SJCRH30 (cell line): ENCODE measurements around the gene RABGAP1L. TPM values are rescaled to one million over a fixed set of nuclear protein-coding genes. Genes with fewer than 3 reads are reported as not detected.

ENCODE experiments used
- DNase-seq, 2 experiments: peaks; one replicate each; pipeline ENCODE4 v3.0.0-alpha.2; 2015 to 2020
- H3K27ac ChIP-seq: fragments of 250-450 bp; sonication (Bioruptor Pico); 2 replicates; pipeline ENCODE4 v1.5.1; 2020; ENCODE audit warnings: mild to moderate bottlenecking, moderate library complexity
- H3K27me3 ChIP-seq: fragments of 250-450 bp; sonication (Bioruptor Pico); 2 replicates; pipeline ENCODE4 v1.5.1; 2020; ENCODE audit warnings: mild to moderate bottlenecking, moderate library complexity
- H3K36me3 ChIP-seq: fragments of 250-450 bp; sonication (Bioruptor Pico); 2 replicates; pipeline ENCODE4 v1.5.1; 2020; ENCODE audit warnings: mild to moderate bottlenecking, moderate library complexity
- H3K4me1 ChIP-seq: fragments of 250-450 bp; sonication (Bioruptor Pico); 2 replicates; pipeline ENCODE4 v1.5.1; 2020; ENCODE audit warnings: mild to moderate bottlenecking, moderate library complexity
- H3K4me3 ChIP-seq: fragments of 250-450 bp; sonication (Bioruptor Pico); 2 replicates; pipeline ENCODE4 v1.5.1; 2020; ENCODE audit warnings: mild to moderate bottlenecking, moderate library complexity
- H3K9me3 ChIP-seq: fragments of 250-450 bp; sonication (Bioruptor Pico); replicated peaks from 2 replicates; pipeline ENCODE4 v1.5.1; 2020; ENCODE audit warnings: mild to moderate bottlenecking, moderate library complexity
- total RNA-seq: library from RNA; depleted of rRNA; stranded (reverse); fragments of >200 nt; shearing (Covaris generic); gene quantifications from 2 replicates; pipeline ENCODE4 v1.2.3, GENCODE V29; 2014

Gene RABGAP1L
- total RNA-seq, 1 experiment from 2014 or later: 22.6 TPM

DNA sequence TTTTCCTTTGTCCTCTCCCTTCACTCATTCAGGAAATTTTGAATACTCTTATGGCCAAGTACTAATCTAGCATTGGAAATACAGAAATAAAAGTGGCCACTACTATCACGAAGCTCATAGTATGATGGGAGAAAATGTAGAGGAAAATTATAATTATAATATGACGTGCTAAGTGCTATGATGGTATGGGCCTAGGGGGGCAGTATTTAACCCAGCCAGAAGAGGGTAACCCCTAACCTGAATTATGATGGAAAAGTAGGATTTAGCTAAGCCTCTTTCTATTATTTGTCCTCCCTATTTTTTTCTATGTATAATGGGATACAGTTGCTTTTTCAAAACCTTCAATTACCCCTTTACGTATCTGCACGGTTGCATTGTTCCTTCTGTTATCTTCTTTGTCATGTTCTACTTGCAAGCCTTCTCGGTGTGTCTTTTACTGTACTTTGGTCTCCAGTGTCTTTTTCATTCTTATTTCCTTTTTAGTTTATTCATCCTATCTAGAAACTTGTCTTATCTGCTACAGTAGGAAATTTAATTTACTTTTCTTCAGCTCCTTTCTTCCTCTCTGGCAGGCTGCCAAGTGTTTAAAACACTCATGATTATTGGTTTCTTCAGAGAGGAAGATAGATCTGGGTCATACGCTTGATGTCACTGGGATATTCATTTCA is 199.6 kb downstream of the RABGAP1L start:
- Histone ChIP-seq H3K27ac (no peak overlapping the region), H3K27me3 (no peaks in the 10 kb centered on the region), H3K4me1 (no peaks in the 10 kb centered on the region), H3K9me3 (no peaks in the 10 kb centered on the region), H3K36me3 (no peaks in the 10 kb centered on the region), H3K4me3 (no peak overlapping the region)
- DNase-seq: peak in 1 of 2 experiments; percentile 4

DNA sequence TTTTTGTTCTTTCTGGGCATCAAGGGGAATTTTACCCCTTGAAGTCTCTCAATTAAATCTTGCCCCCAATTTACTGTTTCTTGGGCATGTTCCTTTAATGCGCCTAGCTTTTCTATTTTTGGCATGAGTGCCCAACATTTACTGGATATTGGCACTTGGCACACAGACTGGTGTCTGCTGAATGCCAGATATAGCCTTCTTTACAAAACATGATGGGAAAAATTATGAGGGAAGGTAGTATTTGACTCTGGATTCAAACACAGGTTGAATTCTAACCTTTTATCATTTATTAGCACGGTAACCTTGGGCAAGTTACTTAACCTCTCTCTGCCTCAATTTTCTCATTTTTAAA is 200.1 kb downstream of the RABGAP1L start:
- DNase-seq: no peak
- Histone ChIP-seq H3K27me3 (no peaks in the 10 kb centered on the region), H3K27ac (no peak overlapping the region), H3K4me1 (no peaks in the 10 kb centered on the region), H3K36me3 (no peaks in the 10 kb centered on the region), H3K9me3 (no peaks in the 10 kb centered on the region), H3K4me3 (no peak overlapping the region)

DNA sequence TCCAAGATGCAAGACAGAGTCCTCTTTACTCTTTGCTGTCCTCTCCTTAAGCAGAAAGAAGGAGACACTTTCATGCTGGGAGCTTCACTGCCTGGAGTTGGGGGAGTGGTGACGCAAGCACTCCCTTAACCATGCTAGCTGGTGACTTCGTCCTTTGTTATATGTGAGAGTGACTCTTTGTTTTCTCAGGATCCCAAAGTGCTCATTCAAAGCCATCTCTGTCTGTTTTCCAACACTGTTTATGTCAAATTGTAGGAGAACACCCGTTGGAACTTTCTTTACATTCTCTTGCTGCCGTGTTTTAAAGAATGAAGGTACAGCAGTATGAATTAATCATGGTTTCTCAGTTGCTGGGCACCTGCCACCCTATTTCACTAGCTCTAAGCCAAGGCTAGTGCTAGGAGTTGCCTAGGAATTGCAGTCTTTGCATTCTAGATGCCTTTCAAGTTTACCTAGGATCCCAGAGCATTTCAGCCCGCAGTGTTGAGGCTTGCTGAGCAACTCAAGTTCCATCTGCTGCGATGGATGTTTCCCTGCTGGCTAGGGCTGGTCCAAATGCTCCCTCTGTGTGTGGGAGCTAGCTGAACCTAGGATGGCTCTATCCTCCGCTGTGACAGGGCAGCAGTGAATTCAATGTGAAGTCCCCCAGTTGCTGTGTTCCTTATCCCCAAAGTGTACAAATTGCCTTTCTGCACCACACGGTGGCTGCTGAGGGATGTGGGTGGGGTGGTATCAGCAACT is 205.8 kb downstream of the RABGAP1L start:
- H3K36me3 ChIP-seq: no peaks in the 10 kb centered on the region
- no peak overlapping the region for H3K4me3 ChIP-seq
- H3K9me3 ChIP-seq: no peaks in the 10 kb centered on the region
- no peak for DNase-seq
- H3K27me3 ChIP-seq: no peaks in the 10 kb centered on the region
- no peaks in the 10 kb centered on the region for H3K4me1 ChIP-seq
- no peak overlapping the region for H3K27ac ChIP-seq

DNA sequence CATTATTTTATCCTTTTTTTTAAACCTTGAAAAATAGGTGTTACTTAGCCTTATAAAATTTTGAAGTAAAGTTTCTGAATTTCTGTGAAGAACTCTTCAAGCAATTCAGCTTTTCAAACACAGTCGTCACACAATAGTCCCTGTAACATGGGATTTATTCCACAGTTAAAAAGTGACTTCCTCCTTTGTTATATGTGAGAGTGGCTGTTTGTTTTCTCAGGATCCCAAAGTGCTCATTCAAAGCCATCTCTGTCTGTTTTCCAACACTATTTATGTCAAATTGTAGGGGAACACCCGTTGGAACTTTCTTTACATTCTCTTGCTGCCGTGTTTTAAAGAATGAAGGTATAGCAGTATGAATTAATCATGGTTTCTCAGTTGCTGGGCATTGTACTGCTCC is 207.6 kb downstream of the RABGAP1L start:
- no peak overlapping the region for H3K4me3 ChIP-seq
- no peaks in the 10 kb centered on the region for H3K27me3 ChIP-seq
- no peaks in the 10 kb centered on the region for H3K9me3 ChIP-seq
- no peaks in the 10 kb centered on the region for H3K4me1 ChIP-seq
- H3K27ac ChIP-seq: no peak overlapping the region
- no peaks in the 10 kb centered on the region for H3K36me3 ChIP-seq
- no peak for DNase-seq

DNA sequence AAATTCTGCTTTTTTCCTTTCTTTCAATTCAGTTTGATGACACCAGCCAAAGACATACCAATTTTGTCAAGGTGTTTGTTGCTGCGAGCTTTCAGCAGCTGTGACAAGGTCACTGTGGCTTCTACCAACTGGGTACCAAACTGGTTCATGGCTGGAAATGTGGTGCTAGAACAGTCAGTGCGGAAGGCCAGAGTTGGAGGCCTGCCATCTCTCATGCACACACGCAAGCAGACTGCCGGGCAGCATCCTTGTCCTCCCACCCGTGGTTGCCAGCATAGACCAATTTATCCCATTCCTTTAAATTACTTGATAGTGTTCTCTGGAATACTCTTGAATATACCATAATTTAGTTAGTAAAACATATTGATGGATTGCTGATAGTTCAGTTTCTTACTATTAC is 208.6 kb downstream of the RABGAP1L start:
- DNase-seq: no peak
- no peak overlapping the region for H3K4me3 ChIP-seq
- H3K36me3 ChIP-seq: no peaks in the 10 kb centered on the region
- no peak overlapping the region for H3K27ac ChIP-seq
- H3K4me1 ChIP-seq: no peaks in the 10 kb centered on the region
- H3K27me3 ChIP-seq: no peaks in the 10 kb centered on the region
- no peaks in the 10 kb centered on the region for H3K9me3 ChIP-seq

DNA sequence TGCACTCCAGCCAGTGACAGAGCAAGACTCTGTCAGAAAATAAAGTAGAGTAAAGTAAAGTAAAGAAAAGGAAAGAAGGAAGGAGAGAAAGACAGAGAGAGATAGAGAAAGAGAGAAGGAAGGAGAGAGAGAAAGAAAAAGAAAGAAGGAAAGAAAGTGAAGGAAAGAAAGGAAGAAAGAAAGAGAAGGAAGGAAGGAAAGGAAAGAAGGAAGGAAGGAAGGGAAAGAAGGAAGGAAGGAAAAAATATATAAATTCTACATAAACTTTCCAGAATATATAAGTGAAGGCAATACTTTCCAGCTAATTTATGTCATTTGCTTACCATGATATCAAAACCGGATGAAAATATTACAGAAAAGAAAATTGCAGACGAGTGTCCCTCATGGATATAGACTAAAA is 216.7 kb downstream of the RABGAP1L start:
- Histone ChIP-seq H3K36me3 (no peaks in the 10 kb centered on the region), H3K4me1 (no peaks in the 10 kb centered on the region), H3K27me3 (no peaks in the 10 kb centered on the region), H3K27ac (no peak overlapping the region), H3K9me3 (no peaks in the 10 kb centered on the region), H3K4me3 (no peak overlapping the region)
- DNase-seq: no peak

DNA sequence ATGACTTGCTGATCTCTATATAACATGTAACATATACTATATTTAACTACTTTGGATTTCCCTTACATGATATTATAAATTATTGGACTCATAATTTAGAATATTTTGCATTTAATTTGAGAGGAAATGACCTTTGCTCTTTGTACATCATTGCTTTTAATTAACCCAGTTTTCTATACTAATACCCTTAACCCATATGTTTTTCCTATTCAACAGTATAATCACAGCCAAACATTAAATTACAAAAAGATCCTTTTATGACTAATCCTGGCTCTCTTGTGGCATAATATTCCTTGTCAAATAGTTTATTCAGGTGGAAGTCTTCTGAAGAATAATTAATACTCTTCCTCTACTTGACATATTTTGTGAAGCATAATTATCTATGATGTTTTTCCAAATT is 232.4 kb downstream of the RABGAP1L start:
- no peaks in the 10 kb centered on the region for H3K27me3 ChIP-seq
- H3K27ac ChIP-seq: no peak overlapping the region
- H3K36me3 ChIP-seq: no peaks in the 10 kb centered on the region
- DNase-seq: no peak
- H3K9me3 ChIP-seq: 0 out of 2 replicates have a peak, but pooled peaks cover 2% of the 10 kb centered on the region
- no peak overlapping the region for H3K4me3 ChIP-seq
- no peaks in the 10 kb centered on the region for H3K4me1 ChIP-seq

DNA sequence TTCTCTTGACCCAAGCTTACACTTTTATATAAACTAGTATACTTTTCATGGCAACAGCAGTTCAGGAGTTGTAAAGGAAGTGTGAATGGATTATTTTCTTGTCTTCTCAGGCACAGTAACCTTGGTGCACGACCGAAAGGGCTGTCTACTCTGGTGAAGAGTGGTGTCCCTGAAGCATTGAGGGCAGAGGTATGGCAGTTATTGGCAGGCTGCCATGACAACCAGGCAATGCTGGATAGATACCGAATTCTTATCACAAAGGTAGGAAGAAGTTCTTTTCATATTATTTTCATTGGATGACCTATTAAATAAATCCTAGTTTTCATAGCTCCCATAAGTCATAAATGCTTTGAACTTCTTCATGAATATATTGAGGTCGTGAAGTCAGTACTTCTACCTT is 234.6 kb downstream of the RABGAP1L start:
- peaks cover 15% of the 10 kb centered on the region for H3K4me1 ChIP-seq
- no peaks in the 10 kb centered on the region for H3K27me3 ChIP-seq
- no peak overlapping the region for H3K4me3 ChIP-seq
- H3K9me3 ChIP-seq: peaks cover 7% of the 10 kb centered on the region; the same call in 1 of the 2 replicates
- DNase-seq: no peak
- H3K27ac ChIP-seq: no peak overlapping the region
- H3K36me3 ChIP-seq: no peaks in the 10 kb centered on the region

DNA sequence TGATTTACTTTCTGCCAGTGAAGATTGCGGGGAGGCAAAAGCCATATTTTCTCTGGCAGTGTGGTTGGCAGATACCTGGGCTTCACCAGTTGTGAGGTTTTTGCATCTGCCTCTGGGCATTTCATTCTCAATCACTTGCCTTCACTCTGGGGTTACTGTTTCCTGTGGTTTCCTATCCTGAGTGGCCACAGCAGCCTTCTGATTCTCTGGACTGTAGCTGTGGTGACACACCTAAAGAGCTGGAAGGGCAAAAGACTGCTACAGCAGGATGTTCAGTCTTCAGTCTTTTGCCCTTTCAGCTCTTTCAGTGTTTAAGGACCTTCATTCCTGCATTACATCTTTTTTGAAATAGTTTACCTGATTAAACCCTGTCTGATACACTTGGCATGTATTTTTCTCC is 237.9 kb downstream of the RABGAP1L start:
- Histone ChIP-seq H3K4me1 (peaks cover 23% of the 10 kb centered on the region), H3K27ac (no peak overlapping the region), H3K36me3 (no peaks in the 10 kb centered on the region), H3K9me3 (peaks cover 9% of the 10 kb centered on the region; the same call in 1 of the 2 replicates), H3K27me3 (no peaks in the 10 kb centered on the region), H3K4me3 (no peak overlapping the region)
- peak in 1 of 2 experiments; percentile 31 for DNase-seq

DNA sequence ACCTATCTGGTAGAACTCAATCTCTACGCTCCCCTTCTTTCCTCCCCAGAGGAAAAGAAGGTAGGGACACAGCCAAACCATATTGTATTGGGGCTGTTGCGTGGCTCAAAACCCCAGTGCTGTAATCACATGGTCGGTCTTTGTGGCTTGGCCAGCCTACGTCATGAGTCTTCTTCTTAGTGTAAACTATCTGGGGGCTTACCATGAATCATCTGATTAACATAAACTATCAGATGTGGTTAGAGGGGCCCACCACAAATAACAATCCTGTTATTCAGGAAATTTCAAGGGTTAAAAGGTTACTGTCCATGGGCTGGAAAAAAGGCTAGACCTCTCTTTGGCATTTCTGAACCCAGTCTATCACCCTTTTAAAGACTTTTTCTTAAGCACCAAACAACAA is 238.9 kb downstream of the RABGAP1L start:
- no peak overlapping the region for H3K27ac ChIP-seq
- H3K36me3 ChIP-seq: no peaks in the 10 kb centered on the region
- H3K27me3 ChIP-seq: no peaks in the 10 kb centered on the region
- peak; percentile 61 to 75 for DNase-seq
- no peak overlapping the region for H3K4me3 ChIP-seq
- H3K9me3 ChIP-seq: peaks cover 9% of the 10 kb centered on the region; the same call in 1 of the 2 replicates
- peaks cover 23% of the 10 kb centered on the region for H3K4me1 ChIP-seq

DNA sequence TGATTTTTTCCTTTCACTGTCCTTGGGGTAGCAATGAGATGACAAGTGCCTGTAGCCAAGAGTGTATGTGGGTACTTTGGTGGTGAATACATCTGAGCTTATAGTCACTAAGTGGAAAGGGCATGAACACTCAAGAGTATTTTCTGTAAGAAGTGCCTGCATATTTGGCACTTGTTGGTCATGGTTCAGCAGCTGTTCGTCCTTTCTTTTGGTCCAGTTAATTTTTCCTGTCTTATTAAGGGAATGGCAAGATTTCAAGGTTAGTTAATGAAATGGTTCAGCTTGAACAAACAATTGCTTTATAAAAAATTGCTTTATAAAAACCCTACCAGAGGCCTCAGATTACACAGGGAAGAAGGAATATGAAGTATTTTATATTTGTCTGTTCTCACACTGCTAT is 239.9 kb downstream of the RABGAP1L start:
- H3K4me1 ChIP-seq: peaks cover 23% of the 10 kb centered on the region
- H3K27me3 ChIP-seq: no peaks in the 10 kb centered on the region
- H3K4me3 ChIP-seq: no peak overlapping the region
- H3K9me3 ChIP-seq: peaks cover 9% of the 10 kb centered on the region; the same call in 1 of the 2 replicates
- DNase-seq: peak in 1 of 2 experiments; percentile 19
- no peak overlapping the region for H3K27ac ChIP-seq
- H3K36me3 ChIP-seq: no peaks in the 10 kb centered on the region

DNA sequence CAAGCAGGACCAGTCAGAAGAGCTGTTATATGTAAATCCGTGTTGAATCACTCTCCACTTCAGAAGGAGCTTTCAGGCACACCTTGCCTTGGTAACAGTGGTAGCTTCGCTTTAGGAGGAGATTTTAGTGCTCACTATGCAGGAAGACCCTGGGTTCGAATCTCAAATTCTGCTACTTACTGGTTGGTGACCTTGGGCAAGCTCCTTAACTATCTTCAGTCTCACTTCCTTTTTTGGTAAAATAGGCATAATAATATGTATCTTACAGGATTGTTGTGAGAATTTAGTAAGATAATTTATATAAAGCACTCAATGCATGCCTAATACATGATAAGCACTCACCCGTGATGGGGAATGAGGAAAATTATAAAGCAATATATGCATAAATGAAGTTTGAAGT is 241.8 kb downstream of the RABGAP1L start:
- H3K4me3 ChIP-seq: no peak overlapping the region
- H3K9me3 ChIP-seq: peaks cover 7% of the 10 kb centered on the region; the same call in 1 of the 2 replicates
- H3K36me3 ChIP-seq: no peaks in the 10 kb centered on the region
- no peak for DNase-seq
- no peak overlapping the region for H3K27ac ChIP-seq
- H3K4me1 ChIP-seq: peaks cover 23% of the 10 kb centered on the region
- H3K27me3 ChIP-seq: no peaks in the 10 kb centered on the region

DNA sequence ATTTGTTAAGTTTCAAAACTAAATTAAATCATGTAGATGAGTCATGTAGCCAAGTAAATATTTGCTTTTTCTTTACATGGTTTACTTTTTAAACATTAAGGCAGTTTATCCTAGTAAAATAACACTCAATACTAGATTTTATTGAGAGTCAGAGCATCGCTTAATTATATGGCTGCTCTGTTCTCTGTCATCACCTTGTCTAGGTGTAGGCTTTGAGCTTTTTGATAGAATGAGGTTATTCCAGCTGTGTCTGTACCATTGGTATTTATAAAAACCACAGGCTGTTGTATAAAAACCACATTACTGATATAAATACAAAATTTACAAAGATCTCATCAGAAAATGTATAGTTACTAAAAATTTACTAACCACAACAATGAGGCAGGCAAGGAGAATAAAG is 245.9 kb downstream of the RABGAP1L start:
- no peak overlapping the region for H3K4me3 ChIP-seq
- H3K4me1 ChIP-seq: no peaks in the 10 kb centered on the region
- no peak overlapping the region for H3K27ac ChIP-seq
- H3K36me3 ChIP-seq: no peaks in the 10 kb centered on the region
- no peak for DNase-seq
- no peaks in the 10 kb centered on the region for H3K9me3 ChIP-seq
- no peaks in the 10 kb centered on the region for H3K27me3 ChIP-seq

DNA sequence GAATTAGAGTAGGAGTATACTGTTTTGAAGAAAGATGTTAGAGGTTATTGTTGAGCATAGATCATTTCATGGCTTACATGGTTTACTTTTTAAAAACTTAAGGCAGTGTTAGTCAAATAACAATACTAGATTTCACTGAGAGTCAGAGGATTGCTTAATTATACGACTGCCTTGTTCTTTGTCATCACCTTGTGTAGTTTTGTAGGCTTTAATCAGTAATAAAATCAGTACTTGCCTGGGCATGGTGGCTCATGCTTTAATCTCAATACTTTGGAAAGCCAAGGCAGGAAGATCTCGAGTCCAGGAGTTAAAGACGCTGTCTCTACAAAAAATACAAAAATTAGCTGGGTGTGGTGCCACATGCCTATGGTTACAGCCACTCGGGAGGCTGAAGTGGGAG is 247.1 kb downstream of the RABGAP1L start:
- H3K9me3 ChIP-seq: no peaks in the 10 kb centered on the region
- DNase-seq: no peak
- no peak overlapping the region for H3K27ac ChIP-seq
- H3K27me3 ChIP-seq: no peaks in the 10 kb centered on the region
- no peaks in the 10 kb centered on the region for H3K36me3 ChIP-seq
- H3K4me1 ChIP-seq: no peaks in the 10 kb centered on the region
- no peak overlapping the region for H3K4me3 ChIP-seq

DNA sequence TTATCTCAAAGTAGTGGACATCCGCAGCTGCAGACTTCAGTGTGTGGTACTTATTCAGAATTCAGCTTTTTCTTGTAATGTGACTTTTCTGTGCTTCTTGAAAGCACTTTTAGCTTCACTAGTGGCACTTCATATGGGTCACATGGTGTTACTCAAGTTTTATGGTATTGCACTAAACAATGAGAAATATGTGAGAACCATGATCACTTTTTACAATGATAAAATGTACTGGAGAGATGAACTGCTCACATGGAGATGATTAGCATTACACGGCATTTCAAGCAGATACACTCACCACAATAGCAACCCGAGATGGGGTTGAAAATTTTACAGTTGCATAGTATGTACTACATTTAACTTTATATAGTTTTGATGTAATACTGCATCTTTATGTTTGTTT is 248.3 kb downstream of the RABGAP1L start:
- H3K36me3 ChIP-seq: no peaks in the 10 kb centered on the region
- no peak for DNase-seq
- H3K4me3 ChIP-seq: no peak overlapping the region
- H3K9me3 ChIP-seq: no peaks in the 10 kb centered on the region
- H3K4me1 ChIP-seq: no peaks in the 10 kb centered on the region
- H3K27me3 ChIP-seq: no peaks in the 10 kb centered on the region
- no peak overlapping the region for H3K27ac ChIP-seq

DNA sequence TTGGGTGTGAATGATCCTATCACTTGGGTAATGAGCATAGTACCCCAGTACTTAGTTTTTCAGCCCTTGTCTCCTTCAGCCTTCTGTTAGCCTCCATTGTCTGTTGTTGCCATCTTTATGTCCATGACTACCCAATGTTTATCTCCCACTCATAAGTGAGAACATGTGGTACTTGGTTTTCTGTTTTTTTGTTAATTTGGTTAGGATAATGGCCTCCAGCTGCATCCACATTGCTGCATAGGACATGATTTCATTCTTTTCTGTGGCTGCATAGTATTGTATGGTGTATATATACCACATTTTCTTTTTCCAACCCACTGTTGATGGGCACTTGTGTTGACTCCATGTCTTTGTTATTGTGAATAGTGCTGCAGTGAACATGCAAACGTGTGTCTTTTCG is 248.8 kb downstream of the RABGAP1L start:
- H3K9me3 ChIP-seq: no peaks in the 10 kb centered on the region
- H3K27me3 ChIP-seq: no peaks in the 10 kb centered on the region
- no peak for DNase-seq
- no peak overlapping the region for H3K27ac ChIP-seq
- H3K4me3 ChIP-seq: no peak overlapping the region
- H3K4me1 ChIP-seq: no peaks in the 10 kb centered on the region
- H3K36me3 ChIP-seq: no peaks in the 10 kb centered on the region
